NCI-H82 treated with DMSO at 0.1 percent for 48 hours (cell line): Measurements from ENCODE around the gene CHD9NB.

Experiments used
- DNase-seq: peaks from one replicate; lab custom pipeline; 2025; ENCODE audit not compliant: unreplicated experiment; lab: John Stamatoyannopoulos, UW

The CHD9NB gene

GRCh38 chr16:53052519-53053501, at the start of gene CHD9NB:
Gene CHD9NB, minus strand, starts transcription at chr16:53052897. Its CDS starts 8,739 bp downstream, at chr16:53044158.
- no peak for DNase-seq

- no peak for DNase-seq
These were observed 48.2 kb upstream of the CHD9NB start for GRCh38 chr16:53100889-53101288.

- no peak for DNase-seq
These were observed 47.5 kb upstream of the CHD9NB start for GRCh38 chr16:53100131-53100748.

GRCh38 chr16:53099318-53100130, 46.8 kb upstream of the CHD9NB start:
- peak; percentile 48 for DNase-seq

- no peak for DNase-seq
These were observed 46.0 kb upstream of the CHD9NB start for GRCh38 chr16:53098526-53099317.

GRCh38 chr16:53097190-53097589, 44.5 kb upstream of the CHD9NB start:
- no peak for DNase-seq

GRCh38 chr16:53094013-53094630, 41.4 kb upstream of the CHD9NB start:
- DNase-seq = no peak

- DNase-seq = peak; percentile 6
These were observed 40.6 kb upstream of the CHD9NB start for GRCh38 chr16:53093162-53093744.

- DNase-seq = no peak
These were observed 39.6 kb upstream of the CHD9NB start for GRCh38 chr16:53092284-53092683.

- DNase-seq = peak; percentile 38
These were observed 38.9 kb upstream of the CHD9NB start for GRCh38 chr16:53091466-53092211.

GRCh38 chr16:53090591-53091411, 38.1 kb upstream of the CHD9NB start:
- DNase-seq = no peak

GRCh38 chr16:53090286-53090590, 37.5 kb upstream of the CHD9NB start:
- no peak for DNase-seq

GRCh38 chr16:53089434-53090285, 37.0 kb upstream of the CHD9NB start:
- DNase-seq = no peak

- no peak for DNase-seq
These were observed 34.4 kb upstream of the CHD9NB start for GRCh38 chr16:53087101-53087500.

GRCh38 chr16:53085931-53086421, 33.3 kb upstream of the CHD9NB start:
- no peak for DNase-seq

GRCh38 chr16:53085369-53085843, 32.7 kb upstream of the CHD9NB start:
- DNase-seq = no peak

GRCh38 chr16:53084746-53085334, 32.1 kb upstream of the CHD9NB start:
- DNase-seq = no peak
